ENCODE results near the gene CCDC71L.

The CCDC71L gene

GRCh38 chr7:106625678-106626301 lies 35.2 kb downstream of the CCDC71L start:
- DNase-seq (ENCODE audit: low read depth): no peak

DNA sequence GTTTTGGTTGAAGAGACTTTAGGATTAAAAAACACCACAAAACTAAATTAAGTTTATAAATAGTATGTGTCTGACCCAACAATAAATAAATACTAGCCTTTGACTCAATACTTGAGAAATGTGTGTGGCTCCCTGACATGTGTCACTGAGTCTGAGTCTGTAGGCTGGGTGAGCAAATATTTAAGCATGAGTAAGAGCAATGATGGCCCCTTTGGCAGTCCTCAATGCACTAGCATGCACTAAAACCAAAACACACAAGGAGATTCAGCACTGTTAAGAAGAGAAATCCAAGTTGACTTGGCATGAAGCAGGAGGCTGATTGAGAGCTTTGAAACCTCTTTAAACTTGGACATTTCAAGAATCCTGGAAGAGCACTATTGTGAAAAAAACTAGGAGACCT lies 37.1 kb downstream of the CCDC71L start:
- DNase-seq (ENCODE audit: low read depth): peak; percentile 39

GRCh38 chr7:106623315-106623660 lies 37.7 kb downstream of the CCDC71L start:
- DNase-seq (ENCODE audit: low read depth): no peak

GRCh38 chr7:106622654-106623314 lies 38.2 kb downstream of the CCDC71L start:
- DNase-seq (ENCODE audit: low read depth): no peak

DNA sequence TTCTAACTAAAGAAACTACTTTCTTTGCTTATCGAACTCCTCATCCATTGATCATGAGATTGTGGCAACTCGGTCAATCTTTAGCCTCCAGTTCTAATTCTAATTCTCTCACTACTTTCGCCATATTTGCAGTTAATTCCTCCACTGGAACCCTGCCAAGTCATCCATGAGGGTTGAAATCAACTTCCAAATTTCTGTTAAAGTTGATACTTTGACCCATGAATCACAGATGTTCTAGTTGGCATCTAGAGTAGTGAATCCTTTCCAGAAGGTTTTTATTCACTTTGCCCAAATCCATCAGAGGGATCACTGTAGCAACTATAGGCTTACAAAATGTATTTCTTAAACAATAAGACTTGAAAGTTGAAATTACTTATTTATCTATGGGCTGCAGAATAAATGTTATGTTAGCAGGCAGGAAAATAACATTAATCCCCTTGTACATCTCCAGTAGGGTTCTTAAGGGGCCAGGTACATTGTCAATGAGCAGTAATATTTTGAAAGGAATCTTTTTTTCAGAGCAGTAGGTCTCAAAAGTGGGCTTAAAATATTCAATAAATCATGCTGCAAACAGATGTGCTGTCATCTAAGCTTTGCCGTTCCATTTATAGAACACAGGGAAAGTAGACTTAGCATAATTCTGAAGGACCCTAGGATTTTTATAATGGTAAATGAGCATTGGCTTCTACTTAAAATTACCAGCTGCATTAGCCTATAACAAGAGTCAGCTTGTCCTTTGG lies 39.4 kb downstream of the CCDC71L start:
- no peak for DNase-seq (ENCODE audit: low read depth)

DNA sequence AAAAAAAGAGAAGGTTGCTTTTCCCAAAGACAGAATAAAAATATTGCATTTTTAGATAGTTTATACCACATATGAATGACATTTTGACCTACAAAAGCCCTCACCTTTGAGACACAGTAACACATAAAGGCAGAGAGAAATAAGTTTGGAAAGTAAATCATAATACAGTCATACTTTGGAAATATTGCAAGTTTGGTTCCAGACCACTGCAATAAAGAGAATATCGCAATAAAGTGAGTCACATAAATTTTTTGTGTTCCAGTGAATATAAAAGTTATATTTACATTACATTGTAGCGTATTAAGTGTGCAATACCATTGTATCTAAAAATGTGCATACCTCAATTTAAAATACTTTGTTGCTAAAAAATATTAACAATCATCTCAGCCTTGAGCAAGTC lies 40.3 kb downstream of the CCDC71L start:
- no peak for DNase-seq (ENCODE audit: low read depth)

- no peak for DNase-seq (ENCODE audit: low read depth)
These were observed 40.9 kb downstream of the CCDC71L start for GRCh38 chr7:106620034-106620433.

DNA sequence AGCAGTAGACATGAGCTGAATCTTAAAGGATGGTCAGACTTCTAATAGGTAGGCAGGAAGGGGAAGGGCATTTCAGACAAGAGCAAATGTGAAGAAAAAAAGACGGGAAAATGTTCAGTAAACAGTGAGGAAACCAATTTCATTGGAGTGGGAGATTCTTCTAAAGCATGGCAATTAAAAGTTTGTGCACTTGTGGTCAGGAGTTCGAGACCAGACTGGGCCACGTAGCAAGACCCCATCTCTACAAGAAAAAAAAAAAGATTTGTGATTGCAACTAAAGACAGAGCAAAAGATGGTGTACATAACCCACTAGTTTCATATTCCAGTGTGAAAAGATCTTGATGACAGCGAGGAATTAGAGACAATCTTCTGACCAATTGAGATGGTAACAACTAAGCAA lies 41.7 kb downstream of the CCDC71L start:
- no peak for DNase-seq (ENCODE audit: low read depth)

- DNase-seq (ENCODE audit: low read depth): peak; percentile 79
These were observed 42.5 kb downstream of the CCDC71L start for GRCh38 chr7:106618480-106618879.

DNA sequence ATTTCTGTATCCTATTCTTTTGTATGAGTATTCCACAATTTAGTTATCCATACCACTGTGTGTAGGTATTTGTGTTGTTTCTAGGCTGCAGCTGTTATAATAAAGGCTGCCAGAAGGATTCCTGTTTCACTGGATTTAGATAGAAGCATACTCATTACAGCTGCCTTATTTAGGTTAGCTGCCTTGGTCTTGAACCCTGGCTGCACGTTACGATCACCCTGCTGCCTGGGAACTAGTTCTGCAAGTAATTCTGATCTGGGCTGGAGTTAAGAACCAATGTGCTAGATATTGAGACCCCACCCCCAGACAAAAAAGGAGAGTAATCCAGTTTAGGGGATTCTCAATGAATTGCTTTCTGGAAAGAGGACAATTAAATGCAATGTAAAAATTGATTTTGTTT lies 43.1 kb downstream of the CCDC71L start:
- no peak for DNase-seq (ENCODE audit: low read depth)

DNA sequence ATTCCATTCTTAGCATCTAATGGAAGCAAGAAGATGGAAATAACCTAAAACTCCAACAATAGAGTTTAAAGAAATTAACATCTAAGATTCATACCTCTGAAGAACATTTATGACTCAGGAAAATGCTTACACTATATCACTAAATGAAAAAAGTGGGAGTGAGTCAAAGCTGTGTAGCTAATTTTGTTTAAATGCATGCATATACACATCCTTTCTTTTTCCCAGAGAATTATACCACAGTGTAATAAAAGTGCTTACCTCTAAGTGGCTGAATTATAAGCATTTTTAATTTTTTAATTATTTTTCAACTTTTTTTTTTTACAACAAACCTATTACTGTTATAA lies 44.3 kb downstream of the CCDC71L start:
- peak; percentile 35 for DNase-seq (ENCODE audit: low read depth)

DNA sequence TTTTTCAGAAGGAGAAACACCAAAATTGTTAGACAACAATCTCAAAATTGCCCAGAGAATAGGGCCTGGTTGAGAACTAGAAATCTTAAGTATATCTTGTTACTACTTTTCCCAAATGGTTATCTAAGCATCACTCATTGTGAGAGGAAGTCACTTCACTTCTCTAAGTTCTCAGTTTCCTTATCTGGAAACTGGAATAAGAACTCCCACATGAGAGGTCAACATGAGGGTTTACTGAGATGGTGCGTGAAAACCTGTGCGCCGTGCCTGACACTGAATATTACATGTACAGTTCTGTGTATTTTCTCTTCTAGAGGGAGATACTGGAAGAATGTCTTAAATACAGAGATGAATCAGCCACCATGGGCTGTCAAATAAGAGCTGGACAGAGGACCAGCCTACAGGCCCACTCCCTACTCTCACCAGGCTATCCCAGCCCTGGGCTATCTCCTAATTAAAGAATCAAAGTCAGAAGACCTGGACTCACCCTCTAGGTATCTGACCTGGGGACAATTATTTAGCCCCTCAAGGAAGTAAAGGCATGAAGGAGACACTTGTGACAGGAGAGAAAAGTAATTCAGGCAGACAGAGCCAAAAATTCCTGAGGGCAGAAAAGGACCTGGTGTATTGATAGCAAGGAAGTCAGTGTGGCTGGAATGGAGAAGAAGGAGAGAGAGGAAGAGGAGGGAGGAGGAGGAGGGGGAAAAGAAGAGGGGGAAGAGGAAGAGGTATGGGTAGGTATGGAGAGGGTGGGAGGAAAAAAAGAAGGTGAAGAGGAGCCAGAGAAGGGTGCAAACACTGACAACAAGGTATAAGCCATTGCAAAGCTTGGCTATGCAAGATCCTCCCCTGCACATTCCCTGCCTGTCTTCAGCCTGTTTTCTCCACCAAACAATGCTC lies 44.9 kb downstream of the CCDC71L start:
- DNase-seq (ENCODE audit: low read depth): peak; percentile 83

DNA sequence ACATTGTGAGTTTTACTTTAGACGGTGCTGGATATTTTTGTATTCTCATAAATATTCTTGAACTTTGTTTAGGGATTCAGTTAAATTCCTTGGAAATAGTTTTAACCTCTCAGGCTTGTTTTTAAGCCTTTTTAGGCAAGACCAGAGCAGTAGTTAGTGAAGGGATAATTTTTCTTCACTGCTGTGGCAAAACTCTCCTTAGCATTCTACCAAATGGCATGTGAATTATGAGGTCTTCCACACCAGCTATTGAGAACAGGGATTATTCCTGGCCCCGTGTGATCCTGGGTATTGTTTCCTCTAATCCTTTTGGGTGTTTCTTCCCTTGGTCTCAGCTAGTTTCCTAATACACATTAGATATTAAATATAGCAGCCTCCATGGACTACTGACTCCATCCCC lies 46.2 kb downstream of the CCDC71L start:
- peak; percentile 62 for DNase-seq (ENCODE audit: low read depth)

DNA sequence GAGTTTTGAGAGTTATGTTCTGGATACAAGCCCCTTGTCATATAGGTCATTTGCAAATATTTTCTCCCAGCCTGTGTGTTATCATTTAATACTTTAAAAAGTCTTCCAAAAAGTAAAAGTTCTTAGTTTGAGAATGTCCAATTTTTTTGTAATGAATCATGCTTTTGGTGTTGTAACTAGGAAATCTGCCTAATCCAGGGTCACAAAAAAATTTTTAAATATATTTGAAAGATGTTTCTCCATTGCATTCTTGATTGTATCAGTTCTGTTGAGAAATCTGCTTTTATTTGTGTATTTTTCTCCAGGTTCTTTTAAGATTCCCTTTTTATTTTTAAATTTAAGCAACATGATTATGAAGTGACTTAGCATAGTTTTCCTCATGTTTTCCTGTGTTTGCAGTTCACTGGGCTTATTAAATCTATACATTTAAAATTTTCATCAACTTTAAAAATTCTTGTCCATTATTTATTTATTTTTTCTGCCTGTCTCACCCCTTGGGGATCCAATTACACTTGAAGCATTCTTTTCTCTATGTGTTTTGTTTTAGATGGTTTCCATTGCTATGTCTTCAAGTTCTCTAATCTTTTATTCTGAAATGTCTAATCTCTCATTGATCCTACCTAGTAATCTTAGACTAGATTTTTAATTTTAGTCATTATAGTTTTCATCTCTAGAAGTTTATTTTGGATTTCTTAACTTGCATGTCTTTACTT lies 47.0 kb downstream of the CCDC71L start:
- DNase-seq (ENCODE audit: low read depth): peak; percentile 57

DNA sequence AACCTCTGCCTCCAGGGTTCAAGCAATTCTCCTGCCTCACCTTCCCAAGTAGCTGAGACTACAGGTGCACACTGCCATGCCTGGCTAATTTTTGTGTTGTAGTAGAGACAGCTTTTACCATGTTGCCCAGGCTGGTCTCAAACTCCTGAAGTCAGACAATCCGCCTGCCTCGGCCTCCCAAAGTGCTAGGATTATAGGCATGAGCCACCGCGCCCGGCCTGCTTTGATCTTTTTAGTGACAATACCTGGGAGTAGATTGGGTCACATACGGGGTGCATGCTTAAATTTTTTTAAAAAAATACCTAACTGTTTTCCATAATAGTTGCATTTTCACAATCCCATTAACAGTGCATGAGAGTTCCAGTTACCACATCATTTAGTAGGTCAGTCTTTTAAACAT lies 47.7 kb downstream of the CCDC71L start:
- DNase-seq (ENCODE audit: low read depth): no peak

- DNase-seq (ENCODE audit: low read depth): no peak
These were observed 48.5 kb downstream of the CCDC71L start for GRCh38 chr7:106612432-106612831.

DNA sequence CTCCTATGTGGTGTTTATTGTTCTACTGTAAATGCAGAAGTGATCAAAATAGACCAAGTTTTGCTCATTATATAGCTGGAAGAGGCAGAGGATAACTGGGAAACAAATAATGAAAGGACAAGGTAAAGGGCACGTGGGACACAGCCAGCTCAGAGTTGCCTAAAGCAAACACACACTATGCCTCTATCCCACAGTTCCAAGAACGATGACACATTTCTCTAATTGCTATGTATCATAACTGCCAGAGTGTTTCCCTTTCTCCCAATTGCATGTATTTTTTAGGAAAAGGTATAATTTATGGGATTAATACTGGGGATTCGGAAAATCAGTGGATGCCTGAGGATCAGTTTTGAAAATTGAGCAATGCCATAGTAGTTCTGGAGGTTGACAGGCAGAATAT lies 49.0 kb downstream of the CCDC71L start:
- no peak for DNase-seq (ENCODE audit: low read depth)

GRCh38 chr7:106610996-106611886 lies 49.7 kb downstream of the CCDC71L start:
- no peak for DNase-seq (ENCODE audit: low read depth)

- DNase-seq (ENCODE audit: low read depth): peak; percentile 88
These were observed 51.5 kb downstream of the CCDC71L start for GRCh38 chr7:106609416-106609815.

DNA sequence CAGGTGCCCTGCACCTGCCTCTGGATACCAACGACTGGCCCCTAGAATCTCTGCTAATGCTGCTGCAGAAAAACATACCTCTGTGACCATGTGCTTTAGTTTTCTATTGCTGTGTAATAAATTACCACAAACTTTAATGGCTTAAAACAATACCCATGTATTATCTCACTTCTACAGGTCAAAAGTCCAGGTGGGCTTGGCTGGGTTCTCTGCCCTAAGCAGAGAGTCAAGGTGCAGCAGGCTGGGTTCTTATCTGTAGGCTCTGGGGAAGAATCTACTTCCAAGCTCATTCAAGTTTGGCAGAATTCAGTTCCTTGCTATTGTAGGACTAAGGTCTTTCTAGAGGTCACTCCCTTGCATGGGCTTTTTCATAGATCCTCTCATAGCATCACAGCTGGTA lies 52.3 kb downstream of the CCDC71L start:
- no peak for DNase-seq (ENCODE audit: low read depth)

Measured in amniotic epithelial cell (primary cell).